HUES6 (cell line): ENCODE results near the gene CFAP73.

ENCODE experiments used
- H3K27ac ChIP-seq: 2 replicates; pipeline ENCODE4 v1.7.0; 2013; ENCODE audit warnings: low read depth, mild to moderate bottlenecking, low read length, inconsistent platforms
- H3K27me3 ChIP-seq: 2 replicates; pipeline ENCODE4 v1.6.1; 2013; ENCODE audit warnings: low read length; ENCODE audit not compliant: control insufficient read depth, insufficient read depth
- H3K36me3 ChIP-seq: 2 replicates; pipeline ENCODE4 v1.6.1; 2013; ENCODE audit warnings: low read length; ENCODE audit not compliant: control insufficient read depth, insufficient read depth
- H3K4me1 ChIP-seq: 2 replicates; pipeline ENCODE4 v1.6.1; 2013; ENCODE audit warnings: low read length; ENCODE audit not compliant: control insufficient read depth, insufficient read depth
- H3K4me3 ChIP-seq: 2 replicates; pipeline ENCODE4 v1.5.1; 2013; ENCODE audit warnings: low read depth, low read length
- H3K9ac ChIP-seq: one replicate; pipeline ENCODE4 v1.6.1; 2013; ENCODE audit warnings: mild to moderate bottlenecking, low read length
- H3K9me3 ChIP-seq: 2 replicates; pipeline ENCODE4 v1.6.1; 2013; ENCODE audit warnings: low read depth, low read length; ENCODE audit not compliant: control insufficient read depth, insufficient read depth

CFAP73 gene

DNA sequence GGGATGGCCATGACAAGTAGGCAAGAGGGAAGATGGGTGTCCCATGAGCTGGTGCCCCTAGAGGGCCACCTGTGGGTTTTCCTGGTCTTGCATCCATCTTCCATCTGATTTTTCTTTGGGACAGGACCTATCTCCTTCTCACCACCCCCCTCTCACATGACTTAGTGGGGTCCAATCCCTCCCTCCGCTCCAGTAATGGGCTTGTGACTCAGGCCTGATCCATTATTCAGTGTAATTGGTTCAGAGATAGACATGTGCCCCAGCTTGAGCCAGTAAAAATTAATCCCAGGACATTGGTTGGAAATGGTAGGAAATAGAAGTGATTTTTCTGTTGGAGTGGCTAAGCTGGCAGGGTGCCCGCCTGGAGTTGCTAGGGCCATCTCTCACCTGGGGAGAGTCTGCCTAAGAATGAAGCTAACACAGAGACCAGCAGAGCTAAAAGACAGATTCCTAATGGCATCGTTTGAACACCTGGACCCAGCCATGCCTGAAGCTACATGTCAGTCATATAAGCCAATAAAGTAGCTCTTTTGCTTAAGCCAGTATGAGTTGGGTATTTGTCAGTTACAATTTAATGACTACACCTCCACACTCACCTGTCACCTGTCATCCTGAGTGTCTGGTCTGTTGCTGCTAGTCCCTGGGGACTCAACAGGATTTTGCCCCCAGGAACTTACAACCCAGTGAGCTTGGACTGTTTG is 28.7 kb upstream of the CFAP73 start:
- Histone ChIP-seq H3K27ac (no peak overlapping the region), H3K4me1 (no peaks in the 10 kb centered on the region), H3K27me3 (no peaks in the 10 kb centered on the region), H3K36me3 (no peaks in the 10 kb centered on the region), H3K9me3 (no peaks in the 10 kb centered on the region), H3K4me3 (no peak overlapping the region), H3K9ac (no peak overlapping the region)

DNA sequence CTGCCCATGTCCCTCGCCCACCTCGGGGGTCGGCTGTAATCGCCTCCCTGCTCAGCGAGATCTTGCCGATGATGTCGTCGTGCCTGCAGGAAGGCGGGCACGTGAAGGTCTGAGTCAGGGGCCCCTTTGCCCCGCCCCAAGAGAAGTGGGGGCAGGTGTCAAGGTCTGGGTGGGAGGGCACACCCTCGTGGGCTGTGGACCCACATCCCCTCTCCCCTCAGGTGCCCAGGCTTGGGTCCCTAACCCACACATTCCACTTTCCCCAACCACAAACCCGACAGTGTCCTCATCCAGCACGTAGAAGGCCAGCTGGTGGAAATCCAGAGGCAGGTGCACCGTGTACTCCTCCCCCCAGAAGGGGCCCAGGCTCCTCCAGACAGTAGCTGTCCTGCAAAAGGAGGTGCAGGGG is 21.7 kb upstream of the CFAP73 start:
- no peaks in the 10 kb centered on the region for H3K9me3 ChIP-seq
- H3K9ac ChIP-seq: no peak overlapping the region
- H3K4me3 ChIP-seq: no peak overlapping the region
- H3K27me3 ChIP-seq: no peaks in the 10 kb centered on the region
- H3K27ac ChIP-seq: no peak overlapping the region
- no peaks in the 10 kb centered on the region for H3K36me3 ChIP-seq
- H3K4me1 ChIP-seq: no peaks in the 10 kb centered on the region

DNA sequence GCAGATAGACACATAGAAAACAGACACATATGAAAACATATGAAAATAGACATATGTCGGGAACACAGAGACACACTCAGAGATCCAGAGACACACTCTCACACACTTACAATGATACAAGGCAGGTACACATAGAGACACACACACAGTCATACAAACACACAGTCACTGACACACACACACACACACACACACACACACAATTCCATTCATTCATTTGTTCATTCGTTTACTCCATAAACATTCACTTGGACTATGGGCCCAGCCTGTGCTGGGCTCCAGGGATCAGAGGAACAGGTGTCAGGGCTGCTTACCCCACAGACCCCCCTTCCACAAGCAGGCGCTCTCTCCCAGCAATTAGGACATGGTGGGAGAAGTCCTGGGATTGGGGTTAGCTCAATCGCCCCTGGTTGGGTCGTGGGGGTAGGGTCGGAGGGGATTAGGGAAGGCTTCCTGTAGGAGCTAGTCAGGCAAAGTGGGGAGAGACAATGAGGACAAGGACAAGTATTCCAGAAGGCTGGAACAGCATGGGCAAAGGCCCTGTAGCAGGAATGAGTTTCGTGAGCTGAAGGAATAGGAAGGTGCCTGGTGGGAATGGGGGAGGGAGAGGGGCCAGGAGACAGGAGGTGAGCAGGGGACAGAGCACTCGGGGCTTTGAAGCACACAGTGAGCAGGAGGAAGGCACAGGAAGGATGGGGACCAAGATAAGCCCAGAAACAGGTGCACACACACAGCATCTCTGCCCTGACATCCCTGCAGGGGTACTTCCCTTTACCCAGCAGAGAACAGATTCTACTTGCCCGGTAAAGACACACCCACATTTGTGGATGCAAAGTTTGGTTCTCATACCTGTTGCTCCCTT is 20.5 kb upstream of the CFAP73 start:
- Histone ChIP-seq H3K9me3 (no peaks in the 10 kb centered on the region), H3K9ac (no peak overlapping the region), H3K27ac (no peak overlapping the region), H3K4me3 (no peak overlapping the region), H3K27me3 (peaks cover 6% of the 10 kb centered on the region; the same call in 1 of the 2 replicates), H3K4me1 (no peaks in the 10 kb centered on the region), H3K36me3 (no peaks in the 10 kb centered on the region)

DNA sequence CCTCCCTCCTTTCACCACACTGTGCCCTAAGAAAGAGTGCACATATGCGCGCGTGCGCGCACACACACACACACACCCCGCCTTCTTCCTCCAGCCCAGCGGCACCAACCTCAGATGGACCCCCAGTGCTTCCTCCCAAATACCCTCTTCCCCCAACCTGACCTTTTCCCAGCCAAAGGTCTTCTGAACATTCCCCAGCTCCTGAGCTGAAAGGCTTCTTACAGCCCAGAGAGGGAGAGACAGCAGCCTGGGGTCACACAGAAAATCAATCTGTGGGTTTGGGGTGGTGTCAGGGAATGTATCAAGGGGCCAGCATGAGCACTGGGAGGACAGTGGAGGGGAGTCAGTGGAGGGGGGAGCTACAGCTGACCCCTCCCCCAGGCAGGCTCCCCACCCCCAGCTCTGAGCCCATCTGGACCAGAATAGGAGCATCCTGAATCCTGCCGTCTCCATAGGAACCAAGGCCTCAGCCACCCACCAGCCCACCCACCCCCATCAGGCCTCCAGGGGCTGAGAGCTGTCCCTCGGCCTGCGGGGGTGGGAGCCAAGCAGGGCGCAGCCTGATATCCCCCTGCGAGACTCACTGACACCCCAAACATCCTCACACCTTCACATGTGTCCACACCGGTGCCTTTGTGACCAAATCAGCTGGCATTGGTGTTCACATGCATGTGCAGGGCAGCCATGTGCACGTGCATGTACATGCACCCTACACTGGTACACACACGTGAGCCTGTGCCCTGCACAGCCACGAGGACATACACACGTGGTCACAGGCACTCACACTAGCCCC is 19.7 kb upstream of the CFAP73 start:
- Histone ChIP-seq H3K36me3 (no peaks in the 10 kb centered on the region), H3K4me1 (0 out of 2 replicates have a peak, but pooled peaks cover under 1% of the 10 kb centered on the region), H3K27ac (no peak overlapping the region), H3K27me3 (peaks cover 14% of the 10 kb centered on the region), H3K9me3 (no peaks in the 10 kb centered on the region), H3K4me3 (no peak overlapping the region), H3K9ac (no peak overlapping the region)

DNA sequence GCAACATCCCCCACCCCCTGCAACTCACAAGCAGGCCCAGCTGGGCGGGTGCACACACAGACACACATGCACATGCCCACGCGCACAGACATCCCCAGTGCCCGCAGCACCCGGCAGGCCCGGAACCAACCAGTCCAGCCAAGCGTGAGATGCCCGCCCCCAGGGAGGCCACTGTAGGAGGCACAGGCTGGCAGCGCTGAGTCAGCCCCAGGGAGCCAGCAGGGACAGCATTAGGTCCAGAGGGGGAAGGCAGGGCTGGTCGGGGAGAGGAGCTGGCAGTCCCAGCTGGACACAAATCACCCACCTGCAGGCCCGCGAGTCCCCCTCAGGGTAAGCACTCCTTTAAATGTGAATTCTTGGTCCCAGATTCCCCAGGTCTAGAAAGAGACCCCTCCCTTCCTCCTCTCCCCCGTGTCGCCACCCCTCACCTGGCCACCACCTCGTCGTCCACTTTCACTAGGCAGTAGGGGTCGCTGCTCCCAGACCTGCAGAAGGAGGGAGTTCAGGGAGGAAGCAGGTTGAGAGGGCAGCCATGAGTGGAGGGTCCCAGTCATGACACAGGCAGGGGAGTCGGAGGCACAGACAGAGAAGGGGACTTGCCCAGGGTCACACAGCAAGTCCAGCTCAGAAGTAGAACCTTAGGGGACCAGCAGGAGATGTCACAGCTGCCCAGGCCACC is 18.9 kb upstream of the CFAP73 start:
- 0 out of 2 replicates have a peak, but pooled peaks cover 4% of the 10 kb centered on the region for H3K4me1 ChIP-seq
- H3K9ac ChIP-seq: no peak overlapping the region
- no peak overlapping the region for H3K4me3 ChIP-seq
- H3K27me3 ChIP-seq: peaks cover 20% of the 10 kb centered on the region
- H3K9me3 ChIP-seq: no peaks in the 10 kb centered on the region
- H3K27ac ChIP-seq: no peak overlapping the region
- H3K36me3 ChIP-seq: no peaks in the 10 kb centered on the region

DNA sequence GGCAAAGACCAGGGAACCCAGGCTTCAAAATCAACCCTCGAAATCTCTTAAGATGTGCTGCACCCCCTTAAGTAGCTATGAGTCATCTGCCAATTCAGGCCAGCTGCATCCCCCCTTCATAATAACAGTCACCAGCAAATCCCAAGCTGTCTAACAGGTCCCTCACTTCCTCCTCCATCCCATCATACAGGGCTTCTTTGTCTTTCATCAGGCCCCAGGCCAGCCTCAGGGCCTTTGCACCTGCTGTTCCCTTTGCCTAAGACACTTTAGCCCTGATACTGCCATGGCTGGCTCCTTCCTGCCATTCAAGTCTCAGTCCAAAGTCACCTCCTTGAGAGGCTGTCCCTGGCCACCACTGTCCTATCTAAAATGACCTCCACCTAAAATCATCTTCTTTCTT is 18.0 kb upstream of the CFAP73 start:
- Histone ChIP-seq H3K9ac (no peak overlapping the region), H3K4me3 (no peak overlapping the region), H3K27me3 (peaks cover 28% of the 10 kb centered on the region), H3K9me3 (no peaks in the 10 kb centered on the region), H3K36me3 (no peaks in the 10 kb centered on the region), H3K27ac (no peak overlapping the region), H3K4me1 (0 out of 2 replicates have a peak, but pooled peaks cover 11% of the 10 kb centered on the region)

DNA sequence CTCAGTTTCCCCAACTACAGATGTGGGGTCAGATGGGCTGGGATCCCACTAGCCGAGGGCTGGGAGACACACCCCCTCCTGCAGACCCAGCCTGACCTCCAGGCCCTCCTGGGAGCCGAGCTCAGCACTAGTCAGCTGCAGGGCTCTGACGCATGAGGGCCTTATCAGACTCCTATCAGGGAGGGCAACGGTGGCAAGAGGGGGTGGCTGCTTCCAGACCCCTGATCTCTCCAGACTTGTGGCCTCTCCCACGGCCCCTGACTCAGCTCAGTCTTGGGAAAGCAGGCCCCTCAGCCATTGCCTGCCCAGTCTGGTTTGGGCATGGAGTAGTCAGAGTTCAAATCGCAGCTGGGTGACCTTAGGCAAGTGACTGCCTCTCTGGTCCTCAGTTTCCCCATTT is 16.5 kb upstream of the CFAP73 start:
- no peak overlapping the region for H3K27ac ChIP-seq

DNA sequence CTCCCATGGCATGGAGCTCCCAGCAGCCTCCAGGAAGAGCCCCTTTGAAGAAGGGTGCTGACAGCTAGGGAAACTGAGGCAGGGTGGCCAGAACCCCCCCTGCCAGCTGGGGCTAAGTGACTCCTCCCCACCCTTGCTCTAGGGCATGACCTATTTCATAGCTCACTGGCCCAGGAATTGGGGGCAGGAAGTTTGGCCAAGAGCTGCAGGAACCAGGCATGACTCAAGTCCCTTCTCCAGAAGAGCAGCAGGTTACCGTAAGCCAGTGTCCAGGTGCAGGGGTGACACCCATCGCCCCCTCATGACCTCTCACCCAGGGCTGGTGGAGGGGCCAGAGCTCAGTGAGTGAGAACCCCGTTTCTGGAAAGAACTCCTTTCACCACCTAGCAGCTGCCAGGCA is 15.9 kb upstream of the CFAP73 start:
- Histone ChIP-seq H3K27me3 (peaks cover 28% of the 10 kb centered on the region), H3K9ac (no peak overlapping the region), H3K27ac (no peak overlapping the region), H3K9me3 (no peaks in the 10 kb centered on the region), H3K4me3 (no peak overlapping the region), H3K4me1 (0 out of 2 replicates have a peak, but pooled peaks cover 11% of the 10 kb centered on the region), H3K36me3 (no peaks in the 10 kb centered on the region)

More for the DNA sequence above, 16.5 kb upstream of the CFAP73 start:
- Histone ChIP-seq H3K9ac (no peak overlapping the region), H3K4me3 (no peak overlapping the region), H3K36me3 (no peaks in the 10 kb centered on the region), H3K9me3 (no peaks in the 10 kb centered on the region), H3K27me3 (peaks cover 28% of the 10 kb centered on the region), H3K4me1 (0 out of 2 replicates have a peak, but pooled peaks cover 11% of the 10 kb centered on the region)

DNA sequence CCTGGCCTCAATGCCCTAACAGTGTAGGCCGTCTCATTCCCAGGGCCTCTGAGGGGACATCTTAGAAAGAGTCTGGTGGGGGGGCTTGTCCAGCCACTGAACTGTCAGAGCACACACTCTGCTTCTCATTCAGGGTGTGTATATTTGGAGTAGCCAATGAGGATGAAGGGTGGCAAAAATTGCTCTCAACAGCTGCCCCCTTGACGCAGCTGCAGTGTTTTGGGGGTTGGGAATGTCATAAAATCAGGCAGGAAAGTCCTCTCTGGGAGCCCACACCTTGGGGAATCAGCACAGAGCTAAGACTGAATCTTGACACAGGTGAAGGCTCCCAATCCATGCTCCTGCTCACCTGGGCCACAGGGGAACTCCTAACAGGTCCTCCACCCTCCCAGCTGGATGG is 15.5 kb upstream of the CFAP73 start:
- no peak overlapping the region for H3K4me3 ChIP-seq
- no peak overlapping the region for H3K9ac ChIP-seq
- no peaks in the 10 kb centered on the region for H3K9me3 ChIP-seq
- no peak overlapping the region for H3K27ac ChIP-seq
- H3K27me3 ChIP-seq: peaks cover 28% of the 10 kb centered on the region
- H3K36me3 ChIP-seq: no peaks in the 10 kb centered on the region
- H3K4me1 ChIP-seq: 0 out of 2 replicates have a peak, but pooled peaks cover 11% of the 10 kb centered on the region

DNA sequence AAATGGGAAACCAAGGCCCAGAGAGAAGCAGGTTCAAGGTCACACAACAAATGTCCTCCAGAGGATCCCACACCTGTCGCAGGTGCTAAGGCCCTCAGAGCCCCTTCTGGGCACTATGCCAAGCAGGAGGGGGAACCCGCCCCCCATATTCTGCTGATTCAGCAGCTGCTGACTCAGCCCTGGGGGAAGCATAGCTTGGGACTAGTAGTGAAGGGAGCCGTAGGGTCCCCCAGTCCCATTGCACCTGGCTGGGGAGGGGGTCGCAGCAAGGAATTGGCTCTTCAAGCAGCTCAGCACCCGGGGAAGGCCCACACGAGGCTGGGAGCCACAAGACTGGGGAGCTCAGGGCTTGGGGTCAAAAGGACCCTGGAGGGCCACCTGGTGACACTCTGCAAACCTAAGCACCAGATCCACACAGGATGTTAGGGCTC is 15.0 kb upstream of the CFAP73 start:
- no peak overlapping the region for H3K27ac ChIP-seq
- peak overlapping the region; percentile 66 for H3K4me3 ChIP-seq

More for the DNA sequence above, 15.0 kb upstream of the CFAP73 start:
- Histone ChIP-seq H3K36me3 (no peaks in the 10 kb centered on the region), H3K9me3 (no peaks in the 10 kb centered on the region), H3K27me3 (peaks cover 28% of the 10 kb centered on the region), H3K9ac (no peak overlapping the region), H3K4me1 (0 out of 2 replicates have a peak, but pooled peaks cover 11% of the 10 kb centered on the region)
